ENCODE data around the gene PRRG1.

DNA sequence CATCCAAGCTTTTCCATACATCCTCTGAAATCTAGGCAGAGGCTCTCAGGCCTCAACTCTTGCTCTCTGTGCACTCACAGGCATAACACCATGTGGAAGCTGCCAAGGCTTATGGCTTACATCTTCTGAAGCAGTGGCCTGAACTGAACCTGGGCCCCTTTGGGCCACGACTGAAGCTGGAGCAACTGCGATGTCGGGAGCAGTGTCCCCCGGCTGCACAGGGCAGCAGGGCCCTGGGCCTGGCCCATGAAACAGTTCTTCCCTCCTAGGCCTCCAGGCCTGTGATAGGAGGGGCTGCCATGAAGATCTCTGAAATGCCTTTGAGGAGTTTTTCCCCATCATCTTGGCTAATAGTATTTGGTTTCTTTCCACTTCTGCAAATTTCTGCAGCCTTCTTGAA, 39.2 kb downstream of the PRRG1 start:
- TF ChIP-seq RXRA (IDR thresholded peaks at IDR 0.05; ENCODE audit: borderline replicate concordance, low read depth) (no peak), RAD21 (IDR thresholded peaks at IDR 0.05; ENCODE audit: low read length) (no peak), POLR2AphosphoS5 (IDR thresholded peaks at IDR 0.05; ENCODE audit: low read depth, low read length) (no peak), GABPA (IDR thresholded peaks at IDR 0.05; ENCODE audit: low read depth) (no peak)
- TF ChIP-seq, protein P1, sequence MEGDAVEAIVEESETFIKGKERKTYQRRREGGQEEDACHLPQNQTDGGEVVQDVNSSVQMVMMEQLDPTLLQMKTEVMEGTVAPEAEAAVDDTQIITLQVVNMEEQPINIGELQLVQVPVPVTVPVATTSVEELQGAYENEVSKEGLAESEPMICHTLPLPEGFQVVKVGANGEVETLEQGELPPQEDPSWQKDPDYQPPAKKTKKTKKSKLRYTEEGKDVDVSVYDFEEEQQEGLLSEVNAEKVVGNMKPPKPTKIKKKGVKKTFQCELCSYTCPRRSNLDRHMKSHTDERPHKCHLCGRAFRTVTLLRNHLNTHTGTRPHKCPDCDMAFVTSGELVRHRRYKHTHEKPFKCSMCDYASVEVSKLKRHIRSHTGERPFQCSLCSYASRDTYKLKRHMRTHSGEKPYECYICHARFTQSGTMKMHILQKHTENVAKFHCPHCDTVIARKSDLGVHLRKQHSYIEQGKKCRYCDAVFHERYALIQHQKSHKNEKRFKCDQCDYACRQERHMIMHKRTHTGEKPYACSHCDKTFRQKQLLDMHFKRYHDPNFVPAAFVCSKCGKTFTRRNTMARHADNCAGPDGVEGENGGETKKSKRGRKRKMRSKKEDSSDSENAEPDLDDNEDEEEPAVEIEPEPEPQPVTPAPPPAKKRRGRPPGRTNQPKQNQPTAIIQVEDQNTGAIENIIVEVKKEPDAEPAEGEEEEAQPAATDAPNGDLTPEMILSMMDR (IDR thresholded peaks at IDR 0.05) = no peak
